IMR-90 (cell line): ENCODE measurements around the gene PEAK3.

Experiments used
- CEBPB ChIP-seq: IDR thresholded peaks from 2 replicates; pipeline ENCODE4 v1.6.1; 2012; ENCODE audit warnings: low read depth, low read length, improper control_type of control experiment
- CHD1 ChIP-seq: IDR thresholded peaks from 2 replicates; pipeline ENCODE4 v1.6.1; 2012; ENCODE audit warnings: low read depth, low read length, improper control_type of control experiment
- CTCF ChIP-seq: conservative IDR thresholded peaks from 2 replicates; pipeline ENCODE4 v1.5.1; 2012; ENCODE audit warnings: mild to moderate bottlenecking, low read depth, low read length, improper control_type of control experiment
- ELK1 ChIP-seq: fragments of 150-350 bp; IDR thresholded peaks from 2 replicates; pipeline ENCODE4 v1.6.1; 2016; ENCODE audit warnings: low read depth, mild to moderate bottlenecking, low read length, moderate library complexity, borderline replicate concordance
- MAZ ChIP-seq: IDR thresholded peaks from 2 replicates; pipeline ENCODE4 v1.6.1; 2012; ENCODE audit warnings: low read depth, mild to moderate bottlenecking, low read length, improper control_type of control experiment, moderate library complexity, borderline replicate concordance
- MXI1 ChIP-seq: IDR thresholded peaks from 2 replicates; pipeline ENCODE4 v1.6.1; 2012; ENCODE audit warnings: low read depth, mild to moderate bottlenecking, low read length, moderate library complexity, borderline replicate concordance
- POLR2A ChIP-seq: IDR thresholded peaks from 2 replicates; pipeline ENCODE4 v1.6.1; 2012; ENCODE audit warnings: mild to moderate bottlenecking, low read depth, low read length
- RAD21 ChIP-seq: IDR thresholded peaks from 2 replicates; pipeline ENCODE4 v1.6.1; 2012; ENCODE audit warnings: low read length, improper control_type of control experiment
- RCOR1 ChIP-seq: IDR thresholded peaks from 2 replicates; pipeline ENCODE4 v1.6.1; 2012; ENCODE audit warnings: mild to moderate bottlenecking, low read length, improper control_type of control experiment; ENCODE audit not compliant: insufficient replicate concordance
- RFX5 ChIP-seq: IDR thresholded peaks from 2 replicates; pipeline ENCODE4 v1.8.0; 2012; ENCODE audit warnings: low read depth, mild to moderate bottlenecking, low read length, moderate library complexity
- TF ChIP-seq, protein P1 (sequence below): fragments of 150-350 bp; IDR thresholded peaks from 2 replicates; pipeline ENCODE4 v1.6.1; 2017; ENCODE audit warnings: mild to moderate bottlenecking, antibody characterized with exemption, low read length, low read depth

GRCh38 chr19:2268861-2269243 lies 13.1 kb downstream of the PEAK3 start:
- TF ChIP-seq CTCF (no peak), RAD21 (no peak), POLR2A (no peak), MXI1 (no peak), MAZ (no peak), ELK1 (no peak), RFX5 (no peak), CHD1 (no peak), CEBPB (no peak), RCOR1 (no peak)
- TF ChIP-seq, protein P1, sequence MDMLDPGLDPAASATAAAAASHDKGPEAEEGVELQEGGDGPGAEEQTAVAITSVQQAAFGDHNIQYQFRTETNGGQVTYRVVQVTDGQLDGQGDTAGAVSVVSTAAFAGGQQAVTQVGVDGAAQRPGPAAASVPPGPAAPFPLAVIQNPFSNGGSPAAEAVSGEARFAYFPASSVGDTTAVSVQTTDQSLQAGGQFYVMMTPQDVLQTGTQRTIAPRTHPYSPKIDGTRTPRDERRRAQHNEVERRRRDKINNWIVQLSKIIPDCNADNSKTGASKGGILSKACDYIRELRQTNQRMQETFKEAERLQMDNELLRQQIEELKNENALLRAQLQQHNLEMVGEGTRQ = no peak
